HepG2 (cell line): ENCODE data around the gene CPT1B. TPM values are rescaled to one million over a fixed set of nuclear protein-coding genes. Genes with fewer than 3 reads are reported as not detected.

Experiments used
- CAMTA2 ChIP-seq: sonication (generic); formaldehyde crosslinking; IDR thresholded peaks from 2 replicates; pipeline ENCODE4 v1.4.0; 2020; ENCODE audit warnings: mild to moderate bottlenecking, missing genetic modification reagents, borderline replicate concordance
- EED ChIP-seq: sonication (generic); formaldehyde crosslinking; IDR thresholded peaks from 2 replicates; pipeline ENCODE4 v1.5.0; 2020; ENCODE audit warnings: mild to moderate bottlenecking, missing genetic modification reagents
- HMGA1 ChIP-seq: sonication (generic); formaldehyde crosslinking; conservative IDR thresholded peaks from 2 replicates; pipeline ENCODE4 v1.4.0; 2020; ENCODE audit warnings: missing genetic modification reagents
- HNF1A ChIP-seq, 2 experiments: sonication (generic) in 1 of 2; formaldehyde crosslinking in 1 of 2; IDR thresholded peaks; 2 replicates each; pipeline versions ENCODE4 v1.4.0 to v1.6.1; 2016 to 2020; ENCODE audit warnings: borderline replicate concordance in 1 of 2, low read depth in 1 of 2, mild to moderate bottlenecking in 1 of 2, missing genetic modification reagents in 1 of 2
- IRF9 ChIP-seq: sonication (generic); formaldehyde crosslinking; IDR thresholded peaks from 2 replicates; pipeline ENCODE4 v1.8.0; 2022; ENCODE audit warnings: missing genetic modification reagents, mild to moderate bottlenecking, borderline replicate concordance
- MAFF ChIP-seq: IDR thresholded peaks from 2 replicates; pipeline ENCODE4 v1.6.1; 2011; ENCODE audit warnings: low read depth, low read length, improper control_type of control experiment
- MAX ChIP-seq: IDR thresholded peaks from 2 replicates; pipeline ENCODE4 v1.6.1; 2012; ENCODE audit warnings: inconsistent platforms
- NFE2L1 ChIP-seq: sonication (generic); formaldehyde crosslinking; IDR thresholded peaks from 2 replicates; pipeline ENCODE4 v1.4.0; 2020; ENCODE audit warnings: missing genetic modification reagents, mild to moderate bottlenecking, borderline replicate concordance
- NFRKB ChIP-seq: fragments of 450-650 bp; IDR thresholded peaks from 2 replicates; pipeline ENCODE4 v1.6.1; 2017
- NFYB ChIP-seq: sonication (generic); formaldehyde crosslinking; IDR thresholded peaks from 2 replicates; pipeline ENCODE4 v1.4.0; 2020; ENCODE audit warnings: missing genetic modification reagents
- POLR2AphosphoS2 ChIP-seq: IDR thresholded peaks from 2 replicates; pipeline ENCODE4 v1.6.1; 2011; ENCODE audit warnings: low read depth, low read length, improper control_type of control experiment
- TARDBP ChIP-seq: sonication (generic); formaldehyde crosslinking; IDR thresholded peaks from 2 replicates; pipeline ENCODE4 v1.8.0; 2022; ENCODE audit warnings: mild to moderate bottlenecking, missing genetic modification reagents
- YY1 ChIP-seq: IDR thresholded peaks from 2 replicates; pipeline ENCODE4 v1.6.1; 2011; ENCODE audit warnings: low read length, low read depth, moderate library complexity, mild to moderate bottlenecking; ENCODE audit not compliant: insufficient read depth, insufficient replicate concordance
- ZBTB10 ChIP-seq: sonication (generic); formaldehyde crosslinking; IDR thresholded peaks from 2 replicates; pipeline ENCODE4 v1.4.0; 2020; ENCODE audit warnings: missing genetic modification reagents, borderline replicate concordance
- ZBTB38 ChIP-seq: sonication (generic); formaldehyde crosslinking; IDR thresholded peaks from 2 replicates; pipeline ENCODE4 v1.5.1; 2020; ENCODE audit warnings: mild to moderate bottlenecking, missing genetic modification reagents
- ZFAT ChIP-seq: sonication (generic); formaldehyde crosslinking; conservative IDR thresholded peaks from 2 replicates; pipeline ENCODE4 v1.8.1; 2023; ENCODE audit warnings: missing genetic modification reagents, inconsistent platforms
- ZMYM3 ChIP-seq: sonication (generic); formaldehyde crosslinking; IDR thresholded peaks from 2 replicates; pipeline ENCODE4 v1.5.1; 2020; ENCODE audit warnings: mild to moderate bottlenecking, missing genetic modification reagents
- ZNF205 ChIP-seq: IDR thresholded peaks from 2 replicates; pipeline ENCODE4 v1.6.1; 2018; ENCODE audit warnings: missing biosample characterization, missing genetic modification reagents
- ZNF292 ChIP-seq: sonication (generic); formaldehyde crosslinking; IDR thresholded peaks from 2 replicates; pipeline ENCODE4 v1.8.1; 2022; ENCODE audit warnings: mild to moderate bottlenecking, low read depth, missing genetic modification reagents, borderline replicate concordance
- ZNF768 ChIP-seq: sonication (generic); formaldehyde crosslinking; IDR thresholded peaks from 2 replicates; pipeline ENCODE4 v1.4.0; 2020; ENCODE audit warnings: missing genetic modification reagents
- ZNF792 ChIP-seq: IDR thresholded peaks from 2 replicates; pipeline ENCODE4 v1.6.1; 2016
- polyA plus RNA-seq, 8 experiments: library from polyadenylated mRNA; depleted of rRNA in 3 of 8; stranded (reverse) in 7 of 8; unstranded in 1 of 8; fragments of >200 nt; fragmentation: Illumina TruSeq in 4 of 8; extraction: Trizol in 4 of 8; gene quantifications; 2 replicates each; pipeline versions ENCODE4 v1.2.1 to v1.2.3, GENCODE V29; 2011 to 2016; ENCODE audit warnings: low read depth in 4 of 8, missing spikeins in 1 of 8, mixed read lengths in 1 of 8; ENCODE audit not compliant: insufficient read depth in 1 of 8
- total RNA-seq, 5 experiments: library from RNA; depleted of rRNA; stranded (reverse); fragments of >200 nt; fragmentation: Illumina TruSeq; extraction: Trizol; gene quantifications; 2 replicates each; pipeline ENCODE4 v1.2.3, GENCODE V29; 2016; ENCODE audit warnings: low read depth in 1 of 5

The CPT1B gene
- total and polyA plus RNA-seq, 2 of the 13 experiments (the other 11 are each of a cell fraction or from before 2014, with no cell fraction given), result 9.2 to 19.5 TPM

- 0 out of 2 replicates have a peak, but pooled peaks have one; percentile 7 for TF ChIP-seq ZNF205 (CRISPR knock-in tag)
- no peak for TF ChIP-seq IRF9 (CRISPR knock-in tag)
- peak; percentile 25 for TF ChIP-seq YY1
- no peak for TF ChIP-seq CAMTA2 (CRISPR knock-in tag)
- no peak for TF ChIP-seq ZBTB10 (CRISPR knock-in tag)
- TF ChIP-seq TARDBP (CRISPR knock-in tag), result peak; percentile 49; the same call in 1 of the 2 replicates
- TF ChIP-seq ZNF792 (CRISPR knock-in tag), result peak; percentile 34; the same call in 1 of the 2 replicates
- no peak for TF ChIP-seq NFRKB
- no peak for TF ChIP-seq POLR2AphosphoS2
- peak; percentile 65 for TF ChIP-seq NFYB (CRISPR knock-in tag)
- TF ChIP-seq MAFF, result no peak
- TF ChIP-seq ZFAT, result no peak
- no peak for TF ChIP-seq ZMYM3 (CRISPR knock-in tag)
- no peak for TF ChIP-seq HNF1A (IDR thresholded peaks at IDR 0.05; ENCODE audit: low read depth)
- 0 out of 2 replicates have a peak, but pooled peaks have one; percentile 28 for TF ChIP-seq HNF1A (CRISPR knock-in tag; IDR thresholded peaks at IDR 0.05; ENCODE audit: borderline replicate concordance)
- TF ChIP-seq EED (CRISPR knock-in tag), result peak; percentile 10; the same call in 1 of the 2 replicates
- peak; percentile 62; the same call in 1 of the 2 replicates for TF ChIP-seq ZBTB38 (CRISPR knock-in tag)
- no peak for TF ChIP-seq NFE2L1
- TF ChIP-seq ZNF768 (CRISPR knock-in tag), result 0 out of 2 replicates have a peak, but pooled peaks have one; percentile 31
- peak; percentile 90 for TF ChIP-seq MAX
- no peak for TF ChIP-seq ZNF292 (CRISPR knock-in tag)
- no peak for TF ChIP-seq HMGA1 (CRISPR knock-in tag)
These were observed 44.6 kb upstream of the CPT1B start (continued) for GRCh38 chr22:50622723-50623327.
